ENCODE measurements around the gene KRTAP5-11.
"Not testable (repeated sequence)": the region's sequence is repeated elsewhere in the genome, so short reads cannot be mapped to it uniquely, and the experiment has no call there.

The KRTAP5-11 gene

DNA sequence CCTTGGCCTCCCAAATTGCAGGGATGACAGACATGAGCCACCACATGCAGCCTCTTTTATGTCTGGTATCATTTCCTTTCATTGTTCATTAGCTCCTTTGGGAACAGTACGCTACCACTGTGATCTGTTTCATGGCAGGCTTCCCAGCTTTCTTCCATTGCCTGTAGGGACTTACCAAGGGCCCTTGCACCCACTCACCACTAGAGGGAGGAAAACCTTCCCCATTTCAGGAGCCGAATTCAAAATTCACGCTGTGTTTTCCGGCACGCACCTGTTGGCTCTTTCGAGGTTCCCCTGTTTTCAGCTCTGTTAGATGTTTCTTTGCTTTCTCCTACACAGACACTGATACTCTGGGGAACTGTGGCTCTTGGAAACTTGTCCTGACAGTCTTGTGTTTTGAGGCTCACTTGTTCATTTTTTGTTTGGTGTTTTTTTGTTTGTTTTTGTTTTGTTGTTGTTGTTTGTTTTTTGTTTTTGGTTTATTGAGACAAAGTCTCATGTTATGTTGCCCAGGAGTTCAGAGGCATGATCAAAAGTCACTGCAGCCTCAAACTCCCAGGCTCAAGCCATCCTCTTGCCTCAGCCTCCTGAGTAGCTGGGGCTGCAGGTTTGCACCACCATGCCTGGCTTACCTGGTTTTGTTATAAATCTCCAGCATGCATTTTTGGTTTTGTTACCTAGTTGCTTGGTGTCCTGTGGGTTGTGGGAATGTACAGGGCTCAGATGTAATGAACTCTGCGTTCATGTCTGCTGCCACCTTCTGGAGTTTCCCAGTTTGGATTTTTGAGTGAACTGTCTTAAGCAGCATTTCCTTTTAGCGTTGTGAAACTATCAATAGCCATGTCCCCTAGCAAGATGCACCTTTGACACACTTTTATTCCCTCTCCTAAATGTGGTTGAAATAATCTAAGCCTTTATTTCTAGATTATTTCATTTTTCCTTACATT lies 2.3 kb downstream of the KRTAP5-11 start:
- peak in 1 of 5 donors; percentile 12 for DNase-seq

DNA sequence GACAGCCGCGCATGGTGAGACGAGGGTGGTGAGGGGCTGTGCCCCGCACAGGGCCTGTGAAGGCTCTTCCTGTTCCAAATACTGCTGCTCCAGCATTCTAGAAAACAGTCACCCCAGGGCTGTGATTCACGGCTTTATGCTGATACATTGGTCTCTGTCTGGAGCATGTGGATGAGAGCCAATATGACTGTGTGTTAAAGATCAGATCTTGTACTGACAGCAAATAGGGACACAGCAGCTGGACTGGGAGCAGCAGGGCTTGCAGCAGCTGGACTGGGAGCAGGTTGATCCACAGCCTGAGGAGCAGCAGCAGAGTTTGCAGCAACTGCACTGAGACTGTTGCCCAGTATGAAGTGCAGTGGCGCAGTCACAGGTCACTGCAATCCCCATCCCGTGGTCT lies 3.2 kb downstream of the KRTAP5-11 start:
- not testable (repeated sequence) for DNase-seq

DNA sequence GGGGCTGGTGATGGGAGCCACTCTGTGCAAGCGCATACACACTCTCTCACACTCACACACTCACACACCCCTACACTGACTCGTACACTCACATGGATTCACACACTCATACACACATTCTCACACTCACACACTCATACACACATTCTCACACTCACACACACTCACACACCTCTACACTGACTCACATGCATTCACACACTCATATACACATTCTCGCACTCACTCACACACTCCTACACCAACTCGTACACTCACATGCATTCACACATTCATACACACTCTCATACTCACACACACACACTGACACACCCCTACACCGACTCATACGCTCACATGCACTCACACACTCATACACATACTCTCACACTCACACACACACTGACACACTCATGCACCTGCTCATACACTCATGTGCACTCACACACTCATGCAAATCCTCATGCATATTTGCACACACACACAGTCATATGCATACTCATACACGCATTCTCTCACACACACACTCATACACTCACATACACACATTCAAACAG lies 5.1 kb downstream of the KRTAP5-11 start:
- DNase-seq = no peak

DNA sequence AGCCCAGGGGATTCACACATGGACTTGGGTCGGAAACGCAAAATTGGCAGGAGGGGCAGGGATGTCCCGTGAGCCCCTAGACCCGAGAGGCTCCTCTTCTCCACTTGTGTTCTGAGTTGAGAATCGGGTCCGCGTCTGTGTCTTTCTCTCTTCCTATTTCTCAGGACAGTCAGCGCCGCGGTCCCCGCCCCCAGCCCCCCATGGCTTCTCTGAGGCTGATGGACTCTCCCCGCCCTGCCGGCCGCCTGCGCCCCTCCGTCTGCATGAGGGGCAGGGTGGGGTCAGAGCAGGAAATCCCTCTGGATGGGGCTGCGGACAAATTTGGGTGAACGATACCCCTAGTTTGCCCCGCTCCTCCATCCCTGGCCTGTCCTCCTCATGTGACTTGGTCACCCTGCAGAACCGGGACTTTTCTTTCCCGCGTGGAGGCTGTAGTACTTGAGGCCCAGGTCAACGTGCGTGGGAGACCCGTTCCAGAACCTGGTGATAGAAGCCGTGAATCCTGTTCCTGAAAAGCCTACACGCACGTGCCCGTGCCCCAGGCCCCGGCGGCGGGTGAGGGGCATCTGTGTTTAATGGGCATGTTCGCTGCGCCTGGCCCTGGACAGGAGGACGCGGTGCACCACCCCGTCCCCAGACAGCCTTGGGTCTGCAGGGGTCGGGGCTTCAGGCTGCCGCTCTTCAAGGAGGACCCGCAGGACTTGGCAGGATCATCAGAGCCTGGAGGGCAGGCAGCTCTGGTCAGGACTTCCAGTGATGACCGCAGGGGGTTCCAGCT lies 5.8 kb downstream of the KRTAP5-11 start:
- DNase-seq = not testable (repeated sequence)

DNA sequence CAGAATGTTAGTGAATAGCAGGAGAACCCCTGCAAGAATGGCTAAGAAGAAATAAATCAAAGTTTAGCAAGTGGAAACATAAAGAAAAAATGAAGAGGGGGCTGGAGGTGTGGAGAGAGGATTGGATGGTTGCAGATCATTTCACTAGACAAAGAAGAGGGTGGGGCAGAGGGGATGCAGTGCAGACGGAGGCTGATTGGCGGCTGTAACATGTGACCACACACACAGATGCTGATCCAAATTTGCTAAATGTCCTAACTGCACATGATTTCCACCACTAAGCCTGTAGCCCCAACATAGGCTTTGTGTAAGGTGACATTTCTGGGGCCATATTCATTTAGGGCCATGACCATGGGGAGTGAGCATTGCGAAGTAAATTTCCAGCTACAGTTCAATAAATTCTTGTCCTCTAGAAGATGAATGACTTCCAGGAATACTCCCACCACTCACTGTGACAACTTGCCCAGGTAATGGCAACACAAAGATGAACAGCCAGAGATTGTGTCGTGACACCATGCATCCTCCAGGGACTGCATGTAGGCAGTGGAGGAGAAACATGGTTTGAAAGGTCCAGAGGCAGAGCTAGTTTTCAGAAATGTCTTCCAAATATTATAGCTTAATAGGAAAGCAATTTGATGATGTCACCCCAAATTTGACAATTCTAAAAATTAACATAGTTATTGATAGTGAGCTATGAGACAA lies 6.8 kb downstream of the KRTAP5-11 start:
- no peak for DNase-seq

DNA sequence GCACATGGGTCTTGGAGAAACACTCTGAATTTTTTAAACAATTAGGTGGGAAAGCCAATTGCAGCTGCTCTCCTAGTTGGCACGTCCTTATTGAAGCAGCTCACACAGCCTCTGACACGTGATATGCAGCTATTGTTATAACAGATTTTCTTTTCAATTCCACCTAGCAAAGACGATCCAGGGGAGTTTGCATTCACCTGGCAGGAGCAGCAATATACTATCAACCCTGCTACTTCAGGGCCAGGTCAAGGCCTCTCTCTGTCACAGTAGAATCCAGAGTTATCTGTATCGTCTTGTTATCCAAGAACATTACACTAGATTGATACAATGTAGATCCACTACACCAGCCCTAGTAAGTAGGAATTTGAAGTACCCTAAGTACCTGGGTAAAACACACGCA lies 8.3 kb downstream of the KRTAP5-11 start:
- DNase-seq = no peak

DNA sequence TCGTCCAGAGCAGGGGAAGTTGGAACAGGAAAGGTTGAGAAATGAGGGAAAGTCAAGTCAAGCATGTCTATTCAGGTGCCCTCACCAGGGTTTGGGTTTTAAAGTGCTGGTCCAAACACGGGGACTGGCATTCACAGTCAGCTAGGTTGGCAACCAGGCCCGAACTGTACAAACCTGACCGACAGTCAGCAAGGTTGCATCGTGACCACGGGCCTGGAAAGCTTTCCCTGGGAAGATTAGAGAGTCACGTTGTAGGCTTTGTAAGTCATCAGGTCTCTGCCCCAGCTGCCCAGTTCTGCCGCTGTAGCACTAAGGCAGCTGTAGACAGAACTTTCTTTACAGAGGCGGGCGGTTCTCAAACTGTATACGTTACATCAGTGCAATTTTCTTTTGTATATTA lies 9.9 kb downstream of the KRTAP5-11 start:
- DNase-seq = no peak

DNA sequence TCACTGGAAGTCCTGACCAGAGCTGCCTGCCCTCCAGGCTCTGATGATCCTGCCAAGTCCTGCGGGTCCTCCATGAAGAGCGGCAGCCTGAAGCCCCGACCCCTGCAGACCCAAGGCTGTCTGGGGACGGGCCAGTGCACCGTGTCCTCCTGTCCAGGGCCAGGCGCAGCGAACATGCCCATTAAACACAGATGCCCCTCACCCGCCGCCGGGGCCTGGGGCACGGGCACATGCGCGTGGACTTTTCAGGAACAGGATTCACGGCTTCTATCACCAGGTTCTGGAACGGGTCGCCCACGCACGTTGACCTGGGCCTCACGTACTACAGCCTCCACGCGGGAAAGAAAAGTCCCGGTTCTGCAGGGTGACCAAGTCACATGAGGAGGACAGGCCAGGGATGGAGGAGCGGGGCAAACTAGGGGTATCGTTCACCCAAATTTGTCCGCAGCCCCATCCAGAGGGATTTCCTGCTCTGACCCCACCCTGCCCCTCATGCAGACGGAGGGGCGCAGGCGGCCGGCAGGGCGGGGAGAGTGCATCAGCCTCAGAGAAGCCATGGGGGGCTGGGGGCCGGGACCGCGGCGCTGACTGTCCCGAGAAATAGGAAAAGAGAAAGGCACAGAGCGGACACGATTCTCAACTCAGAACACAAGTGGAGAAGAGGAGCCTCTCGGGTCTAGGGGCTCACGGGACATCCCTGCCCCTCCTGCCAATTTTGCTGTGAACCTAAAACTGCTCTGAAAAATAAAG lies 11.4 kb downstream of the KRTAP5-11 start:
- DNase-seq = not testable (repeated sequence)

DNA sequence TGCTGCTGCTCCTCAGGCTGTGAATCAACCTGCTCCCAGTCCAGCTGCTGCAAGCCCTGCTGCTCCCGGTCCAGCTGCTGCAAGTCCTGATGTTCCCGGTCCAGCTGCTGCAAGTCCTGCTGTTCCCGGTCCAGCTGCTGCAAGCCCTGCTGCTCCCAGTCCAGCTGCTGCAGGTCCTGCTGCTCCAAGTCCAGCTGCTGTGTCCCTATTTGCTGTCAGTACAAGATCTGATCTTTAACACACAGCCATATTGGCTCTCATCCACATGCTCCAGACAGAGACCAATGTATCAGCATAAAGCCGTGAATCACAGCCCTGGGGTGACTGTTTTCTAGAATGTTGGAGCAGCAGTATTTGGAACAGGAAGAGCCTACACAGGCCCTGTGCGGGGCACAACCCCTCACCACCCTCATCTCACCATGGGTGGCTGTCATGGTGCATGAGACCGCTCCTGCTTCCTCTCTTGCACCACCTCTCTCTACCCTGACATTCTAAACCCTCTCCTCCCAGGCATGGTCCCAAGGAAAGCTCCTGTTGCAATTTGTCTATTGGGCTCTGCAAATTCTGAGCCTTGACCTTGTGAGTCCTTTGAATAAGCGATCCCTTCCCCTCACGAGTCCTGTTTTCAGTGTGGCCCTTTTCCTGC lies 13.8 kb downstream of the KRTAP5-11 start:
- DNase-seq = no peak

DNA sequence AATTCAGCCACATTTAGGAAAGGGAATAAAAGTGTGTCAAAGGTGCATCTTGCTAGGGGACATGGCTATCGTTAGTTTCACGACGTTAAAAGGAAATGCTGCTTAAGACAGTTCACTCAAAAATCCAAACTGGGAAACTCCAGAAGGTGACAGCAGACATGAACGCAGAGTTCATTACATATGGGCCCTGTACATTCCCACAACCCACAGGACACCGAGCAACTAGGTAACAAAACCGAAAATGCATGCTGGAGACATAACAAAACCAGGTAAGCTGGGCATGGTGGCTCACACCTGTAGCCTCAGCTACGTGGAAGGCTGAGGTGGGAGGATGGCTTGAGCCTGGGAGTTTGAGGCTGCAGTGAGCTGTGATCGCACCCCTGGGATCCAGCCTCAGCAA lies 15.0 kb downstream of the KRTAP5-11 start:
- not testable (repeated sequence) for DNase-seq

DNA sequence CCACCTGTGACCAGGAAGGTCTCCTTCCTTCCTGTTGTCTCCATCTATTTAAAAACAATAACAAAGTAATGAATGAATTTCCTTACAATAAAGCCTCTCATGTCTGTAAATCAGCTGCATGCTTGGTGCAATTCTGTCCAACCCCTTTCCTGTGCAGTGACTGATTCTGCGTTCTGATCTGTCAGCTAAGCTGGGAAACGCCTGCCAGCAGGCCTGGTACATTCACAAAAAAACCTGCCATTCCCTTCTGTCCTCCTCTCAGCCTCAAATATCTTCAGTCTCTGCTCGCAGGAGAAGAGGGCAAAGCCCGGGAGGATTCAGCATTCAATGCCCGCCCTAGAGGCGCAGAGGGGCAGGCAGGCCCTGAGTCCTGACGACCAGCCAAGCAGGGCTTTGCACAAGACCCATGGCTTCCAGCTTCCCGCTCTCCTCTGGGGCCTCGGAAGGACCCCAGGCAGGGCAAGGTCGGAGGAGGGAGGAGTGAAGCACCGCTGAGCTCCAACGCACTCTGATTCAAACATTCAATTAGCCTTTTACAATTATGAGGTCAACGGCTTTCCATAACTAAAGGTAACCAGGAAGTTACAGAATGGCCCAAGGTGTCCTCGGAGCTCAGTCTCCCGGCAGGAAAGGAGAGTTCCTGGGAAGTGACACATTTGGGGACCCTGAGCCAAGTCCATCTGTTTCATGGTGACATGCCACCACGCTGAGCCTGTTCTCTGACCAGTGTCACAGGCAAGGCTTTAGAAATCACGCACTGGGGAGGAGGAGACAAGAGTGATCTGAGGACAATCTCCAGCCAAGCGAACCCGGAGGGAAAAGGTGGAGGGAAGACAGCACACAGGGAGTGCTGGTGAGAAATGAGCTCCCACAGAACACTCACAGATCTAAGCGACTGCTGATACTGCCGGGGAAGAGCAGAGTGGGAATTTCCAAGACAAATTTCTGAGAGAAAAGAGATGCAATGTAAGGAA lies 15.8 kb downstream of the KRTAP5-11 start:
- DNase-seq = not testable (repeated sequence)

DNA sequence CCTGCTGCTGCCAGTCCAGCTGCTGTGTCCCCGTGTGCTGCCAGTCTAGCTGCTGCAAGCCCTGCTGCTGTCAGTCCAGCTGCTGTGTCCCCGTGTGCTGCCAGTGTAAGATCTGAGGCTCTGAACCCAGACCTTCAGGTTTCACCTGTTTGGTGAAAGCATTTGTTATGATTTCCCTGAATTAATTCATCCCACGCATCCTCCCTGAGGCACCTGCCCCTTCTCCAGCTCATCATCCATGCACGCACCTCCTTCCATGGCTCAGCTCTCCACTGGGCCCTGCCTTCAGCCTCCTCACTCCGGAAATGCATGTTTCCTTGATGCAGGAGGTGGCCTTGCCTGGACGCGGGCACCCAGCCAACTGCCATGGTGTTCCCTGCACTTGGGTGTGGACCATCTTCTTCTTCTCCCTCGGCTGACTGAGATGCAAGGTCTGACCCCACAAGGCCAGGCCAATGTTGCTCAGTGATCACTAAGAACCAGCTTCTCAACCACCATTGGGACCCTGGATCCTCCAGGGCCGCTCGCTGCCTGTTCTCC lies 16.5 kb downstream of the KRTAP5-11 start:
- no peak for DNase-seq

DNA sequence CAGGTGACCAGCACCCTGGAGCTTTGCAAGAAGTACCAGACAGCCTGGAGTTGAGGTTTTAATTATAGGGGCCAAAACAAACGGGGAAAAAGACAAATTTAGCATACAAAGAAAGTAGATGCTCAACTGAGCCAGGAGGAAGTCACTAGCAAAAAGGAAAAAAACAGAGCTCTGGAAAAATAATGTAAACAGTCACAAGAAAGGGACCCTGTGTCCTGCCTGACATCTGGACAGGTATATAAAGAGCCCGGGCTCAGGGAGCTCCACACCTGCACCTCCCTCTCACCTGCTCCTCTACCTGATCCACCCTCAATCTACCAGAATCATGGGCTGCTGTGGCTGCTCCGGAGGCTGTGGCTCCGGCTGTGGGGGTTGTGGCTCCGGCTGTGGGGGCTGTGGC lies 17.4 kb downstream of the KRTAP5-11 start, which contains the start of gene KRTAP5-10:
Gene KRTAP5-10, plus strand, starts transcription at position 301 of the 400 bp plus-strand sequence. Its CDS starts 25 bp downstream, at position 326.
- no peak for DNase-seq

DNA sequence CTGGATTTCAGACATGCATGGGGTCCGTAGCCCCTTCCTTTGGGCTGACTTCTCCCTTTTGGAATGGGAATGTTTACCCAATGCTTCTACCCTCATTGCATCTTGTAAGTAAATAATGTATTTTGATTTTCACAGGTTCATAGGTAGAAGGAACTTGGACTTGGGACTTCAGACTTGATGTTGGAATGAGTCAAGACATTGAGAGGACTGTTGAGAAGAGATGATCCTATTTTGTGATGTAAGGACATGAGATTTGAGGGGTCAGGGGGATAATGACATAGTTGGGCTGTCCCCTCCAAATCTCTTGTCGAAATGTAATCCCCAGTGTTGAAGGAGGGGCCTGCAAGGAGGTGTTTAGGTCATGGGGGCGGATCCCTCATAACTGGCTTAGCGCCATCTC lies 18.2 kb downstream of the KRTAP5-11 start:
- no peak for DNase-seq

DNA sequence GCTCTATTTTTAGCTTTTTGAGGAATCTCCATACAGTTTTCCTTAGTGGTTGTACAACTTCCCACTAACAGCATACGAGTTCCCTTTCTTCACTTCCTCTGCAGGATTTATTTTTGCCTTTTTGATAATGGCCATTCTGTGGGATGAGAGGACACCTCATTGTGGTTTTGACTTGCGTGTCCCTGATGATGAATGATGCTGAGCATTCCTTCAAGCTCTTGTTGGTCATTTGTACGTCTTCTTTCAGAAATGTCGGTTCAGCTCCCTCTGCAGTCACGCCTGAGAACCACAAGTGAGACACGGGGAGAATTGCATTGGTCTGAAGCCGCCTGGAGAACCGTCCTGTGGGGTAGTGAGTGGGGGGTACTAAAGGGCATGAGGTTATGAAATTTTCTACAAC lies 19.3 kb downstream of the KRTAP5-11 start:
- DNase-seq = peak in 1 of 5 donors; percentile 12

DNA sequence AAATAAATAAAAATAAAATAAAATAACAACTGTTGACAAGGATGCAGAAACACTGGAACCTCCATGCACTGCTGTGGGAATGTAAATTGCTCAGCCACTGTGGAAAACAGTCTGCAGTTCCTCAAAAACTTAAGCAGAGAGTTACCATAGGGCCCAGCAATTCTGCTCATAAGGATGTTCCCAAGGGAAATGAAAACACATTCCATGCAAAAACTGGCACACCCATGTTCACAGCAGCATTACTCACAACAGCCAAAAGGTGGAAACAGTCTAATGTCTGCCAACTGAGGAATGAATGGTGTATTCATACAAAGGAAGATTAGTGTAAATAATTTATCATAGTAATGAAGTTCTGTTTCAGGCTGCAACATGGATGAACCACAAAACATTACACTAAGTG lies 20.6 kb downstream of the KRTAP5-11 start:
- no peak for DNase-seq

DNA sequence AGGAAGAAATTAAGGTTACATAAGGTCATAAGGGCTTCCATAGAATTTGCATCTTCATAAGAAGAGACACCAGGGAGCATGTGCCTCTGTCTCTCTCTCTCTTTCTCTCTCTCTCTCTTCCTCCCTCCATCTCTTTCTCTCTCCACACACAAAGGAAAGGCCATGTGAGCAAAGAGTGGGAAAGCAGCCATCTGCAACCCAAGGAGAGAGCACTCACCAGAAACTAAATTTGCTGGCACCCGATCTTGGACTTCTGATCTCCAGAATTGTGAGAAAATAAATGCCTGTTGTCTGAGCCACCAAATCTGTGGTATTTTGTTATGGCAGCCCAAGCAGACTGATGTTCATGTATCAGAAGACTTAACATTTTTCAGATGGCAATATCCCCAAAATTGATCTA lies 23.7 kb downstream of the KRTAP5-11 start:
- DNase-seq = no peak

DNA sequence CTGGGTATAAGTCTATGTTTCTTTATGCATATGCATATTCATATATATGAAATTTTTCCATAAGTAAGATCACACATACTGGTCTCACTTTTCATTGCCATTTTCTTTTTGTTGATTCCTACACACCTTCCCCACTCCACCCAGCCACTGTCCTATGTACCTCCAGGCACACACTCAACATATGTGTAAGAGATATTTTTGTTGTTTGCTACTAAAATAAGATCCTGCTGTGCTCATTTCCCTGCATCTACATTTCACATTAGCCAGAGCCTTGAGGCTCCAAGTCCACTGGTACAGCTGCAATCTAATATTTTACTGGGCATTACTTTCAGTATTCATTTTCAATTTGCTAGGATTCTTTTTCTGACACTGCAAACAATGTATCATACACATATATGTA lies 25.4 kb downstream of the KRTAP5-11 start:
- DNase-seq = no peak

DNA sequence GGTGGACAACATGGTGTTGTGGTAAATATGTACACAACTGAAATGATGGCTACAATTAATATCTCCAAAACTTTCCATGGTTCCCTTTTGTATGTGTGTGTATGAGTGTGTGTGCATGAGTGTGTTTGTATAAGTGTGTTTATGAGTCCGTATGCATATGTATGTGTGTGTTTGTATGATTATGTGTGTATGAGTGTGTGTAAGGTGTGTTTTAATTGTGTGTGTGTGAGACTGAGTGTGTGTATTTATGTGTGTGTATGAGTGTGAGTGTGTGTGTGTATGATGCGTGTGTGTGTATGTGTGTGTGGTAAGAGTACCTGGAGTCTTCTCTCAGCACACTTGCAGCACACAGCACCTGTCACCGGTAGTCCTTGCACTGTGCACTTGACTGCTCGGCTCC lies 26.7 kb downstream of the KRTAP5-11 start:
- no peak for DNase-seq

DNA sequence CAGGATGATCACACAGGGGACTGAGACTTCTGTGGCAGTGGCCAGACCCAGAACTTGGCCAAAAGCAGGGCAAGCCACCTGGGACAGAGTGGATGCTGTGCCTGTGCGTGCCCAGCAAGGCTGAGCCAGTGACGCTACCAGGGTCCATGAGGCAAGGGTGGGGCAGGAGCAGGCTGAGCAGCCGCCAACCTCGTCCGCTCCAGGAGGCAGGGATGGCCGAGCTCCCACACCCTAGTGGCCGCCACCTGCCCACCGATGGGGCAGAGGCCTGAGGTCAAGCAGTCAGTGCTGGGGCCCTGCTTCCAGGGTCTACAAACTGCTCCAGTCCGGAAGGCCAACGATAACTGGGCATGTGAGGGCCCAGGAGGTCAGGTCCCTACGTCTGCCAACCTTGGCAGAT lies 27.2 kb downstream of the KRTAP5-11 start:
- DNase-seq = no peak
